ENCODE data around the gene COL5A2.

The COL5A2 gene

GRCh38 chr2:189144700-189145211 is 34.8 kb downstream of the COL5A2 start:
- no peaks in the 10 kb centered on the region for H3K27me3 ChIP-seq (ENCODE audit: control insufficient read depth, insufficient read depth, low read length)
- no peak overlapping the region for H3K27ac ChIP-seq (ENCODE audit: low read length)
- H3K4me1 ChIP-seq (ENCODE audit: control insufficient read depth, low read depth, low read length), result no peaks in the 10 kb centered on the region
- no peak overlapping the region for H3K4me3 ChIP-seq (ENCODE audit: low read length)
- H3K9ac ChIP-seq (ENCODE audit: low read length), result no peak overlapping the region
- H3K36me3 ChIP-seq (ENCODE audit: control insufficient read depth, low read depth, low read length), result no peaks in the 10 kb centered on the region
- no peaks in the 10 kb centered on the region for H3K9me3 ChIP-seq (ENCODE audit: control insufficient read depth, low read depth, low read length)

GRCh38 chr2:189143925-189144324 is 35.6 kb downstream of the COL5A2 start:
- Histone ChIP-seq H3K36me3 (ENCODE audit: control insufficient read depth, low read depth, low read length) (no peaks in the 10 kb centered on the region), H3K4me1 (ENCODE audit: control insufficient read depth, low read depth, low read length) (no peaks in the 10 kb centered on the region), H3K4me3 (ENCODE audit: low read length) (no peak overlapping the region), H3K9me3 (ENCODE audit: control insufficient read depth, low read depth, low read length) (no peaks in the 10 kb centered on the region), H3K27me3 (ENCODE audit: control insufficient read depth, insufficient read depth, low read length) (no peaks in the 10 kb centered on the region), H3K27ac (ENCODE audit: low read length) (no peak overlapping the region), H3K9ac (ENCODE audit: low read length) (no peak overlapping the region)

GRCh38 chr2:189142893-189143759 is 36.4 kb downstream of the COL5A2 start:
- Histone ChIP-seq H3K27ac (ENCODE audit: low read length) (no peak overlapping the region), H3K4me1 (ENCODE audit: control insufficient read depth, low read depth, low read length) (no peaks in the 10 kb centered on the region), H3K4me3 (ENCODE audit: low read length) (no peak overlapping the region), H3K9ac (ENCODE audit: low read length) (no peak overlapping the region), H3K27me3 (ENCODE audit: control insufficient read depth, insufficient read depth, low read length) (no peaks in the 10 kb centered on the region), H3K36me3 (ENCODE audit: control insufficient read depth, low read depth, low read length) (no peaks in the 10 kb centered on the region), H3K9me3 (ENCODE audit: control insufficient read depth, low read depth, low read length) (no peaks in the 10 kb centered on the region)

- no peaks in the 10 kb centered on the region for H3K4me1 ChIP-seq (ENCODE audit: control insufficient read depth, low read depth, low read length)
- H3K4me3 ChIP-seq (ENCODE audit: low read length), result no peak overlapping the region
- no peaks in the 10 kb centered on the region for H3K9me3 ChIP-seq (ENCODE audit: control insufficient read depth, low read depth, low read length)
- no peak overlapping the region for H3K27ac ChIP-seq (ENCODE audit: low read length)
- H3K36me3 ChIP-seq (ENCODE audit: control insufficient read depth, low read depth, low read length), result no peaks in the 10 kb centered on the region
- H3K27me3 ChIP-seq (ENCODE audit: control insufficient read depth, insufficient read depth, low read length), result no peaks in the 10 kb centered on the region
- H3K9ac ChIP-seq (ENCODE audit: low read length), result no peak overlapping the region
Measured at GRCh38 chr2:189138800-189139199, 40.8 kb downstream of the COL5A2 start.

- Histone ChIP-seq H3K27me3 (ENCODE audit: control insufficient read depth, insufficient read depth, low read length) (no peaks in the 10 kb centered on the region), H3K27ac (ENCODE audit: low read length) (no peak overlapping the region), H3K9ac (ENCODE audit: low read length) (no peak overlapping the region)
Measured at GRCh38 chr2:189137519-189137918, 42.0 kb downstream of the COL5A2 start.

GRCh38 chr2:189134485-189134884 is 45.1 kb downstream of the COL5A2 start:
- Histone ChIP-seq H3K4me1 (ENCODE audit: control insufficient read depth, low read depth, low read length) (no peaks in the 10 kb centered on the region), H3K36me3 (ENCODE audit: control insufficient read depth, low read depth, low read length) (no peaks in the 10 kb centered on the region), H3K4me3 (ENCODE audit: low read length) (no peak overlapping the region), H3K27ac (ENCODE audit: low read length) (no peak overlapping the region), H3K9me3 (ENCODE audit: control insufficient read depth, low read depth, low read length) (no peaks in the 10 kb centered on the region), H3K27me3 (ENCODE audit: control insufficient read depth, insufficient read depth, low read length) (no peaks in the 10 kb centered on the region), H3K9ac (ENCODE audit: low read length) (no peak overlapping the region)

More at GRCh38 chr2:189137519-189137918, 42.0 kb downstream of the COL5A2 start:
- H3K4me3 ChIP-seq (ENCODE audit: low read length), result no peak overlapping the region
- no peaks in the 10 kb centered on the region for H3K4me1 ChIP-seq (ENCODE audit: control insufficient read depth, low read depth, low read length)
- H3K36me3 ChIP-seq (ENCODE audit: control insufficient read depth, low read depth, low read length), result no peaks in the 10 kb centered on the region
- H3K9me3 ChIP-seq (ENCODE audit: control insufficient read depth, low read depth, low read length), result no peaks in the 10 kb centered on the region

GRCh38 chr2:189131991-189132390 is 47.6 kb downstream of the COL5A2 start:
- Histone ChIP-seq H3K9me3 (ENCODE audit: control insufficient read depth, low read depth, low read length) (no peaks in the 10 kb centered on the region), H3K27ac (ENCODE audit: low read length) (no peak overlapping the region), H3K27me3 (ENCODE audit: control insufficient read depth, insufficient read depth, low read length) (no peaks in the 10 kb centered on the region), H3K9ac (ENCODE audit: low read length) (no peak overlapping the region), H3K4me1 (ENCODE audit: control insufficient read depth, low read depth, low read length) (no peaks in the 10 kb centered on the region), H3K4me3 (ENCODE audit: low read length) (no peak overlapping the region), H3K36me3 (ENCODE audit: control insufficient read depth, low read depth, low read length) (no peaks in the 10 kb centered on the region)

- no peaks in the 10 kb centered on the region for H3K9me3 ChIP-seq (ENCODE audit: control insufficient read depth, low read depth, low read length)
- no peak overlapping the region for H3K9ac ChIP-seq (ENCODE audit: low read length)
- H3K4me3 ChIP-seq (ENCODE audit: low read length), result no peak overlapping the region
- no peaks in the 10 kb centered on the region for H3K4me1 ChIP-seq (ENCODE audit: control insufficient read depth, low read depth, low read length)
- no peak overlapping the region for H3K27ac ChIP-seq (ENCODE audit: low read length)
- no peaks in the 10 kb centered on the region for H3K27me3 ChIP-seq (ENCODE audit: control insufficient read depth, insufficient read depth, low read length)
- H3K36me3 ChIP-seq (ENCODE audit: control insufficient read depth, low read depth, low read length), result no peaks in the 10 kb centered on the region
Measured at GRCh38 chr2:189129971-189130370, 49.6 kb downstream of the COL5A2 start.

GRCh38 chr2:189128970-189129369 is 50.6 kb downstream of the COL5A2 start:
- H3K27ac ChIP-seq (ENCODE audit: low read length), result no peak overlapping the region
- no peaks in the 10 kb centered on the region for H3K36me3 ChIP-seq (ENCODE audit: control insufficient read depth, low read depth, low read length)
- no peaks in the 10 kb centered on the region for H3K4me1 ChIP-seq (ENCODE audit: control insufficient read depth, low read depth, low read length)
- H3K9ac ChIP-seq (ENCODE audit: low read length), result no peak overlapping the region
- no peak overlapping the region for H3K4me3 ChIP-seq (ENCODE audit: low read length)
- no peaks in the 10 kb centered on the region for H3K27me3 ChIP-seq (ENCODE audit: control insufficient read depth, insufficient read depth, low read length)
- no peaks in the 10 kb centered on the region for H3K9me3 ChIP-seq (ENCODE audit: control insufficient read depth, low read depth, low read length)

- Histone ChIP-seq H3K27ac (ENCODE audit: low read length) (no peak overlapping the region), H3K4me1 (ENCODE audit: control insufficient read depth, low read depth, low read length) (no peaks in the 10 kb centered on the region), H3K36me3 (ENCODE audit: control insufficient read depth, low read depth, low read length) (no peaks in the 10 kb centered on the region), H3K9me3 (ENCODE audit: control insufficient read depth, low read depth, low read length) (no peaks in the 10 kb centered on the region), H3K27me3 (ENCODE audit: control insufficient read depth, insufficient read depth, low read length) (no peaks in the 10 kb centered on the region), H3K9ac (ENCODE audit: low read length) (no peak overlapping the region), H3K4me3 (ENCODE audit: low read length) (no peak overlapping the region)
Measured at GRCh38 chr2:189127756-189128155, 51.8 kb downstream of the COL5A2 start.

GRCh38 chr2:189125195-189125594 is 54.4 kb downstream of the COL5A2 start:
- H3K36me3 ChIP-seq (ENCODE audit: control insufficient read depth, low read depth, low read length), result no peaks in the 10 kb centered on the region
- no peak overlapping the region for H3K4me3 ChIP-seq (ENCODE audit: low read length)
- H3K9ac ChIP-seq (ENCODE audit: low read length), result no peak overlapping the region
- H3K27ac ChIP-seq (ENCODE audit: low read length), result no peak overlapping the region
- H3K27me3 ChIP-seq (ENCODE audit: control insufficient read depth, insufficient read depth, low read length), result no peaks in the 10 kb centered on the region
- no peaks in the 10 kb centered on the region for H3K9me3 ChIP-seq (ENCODE audit: control insufficient read depth, low read depth, low read length)
- no peaks in the 10 kb centered on the region for H3K4me1 ChIP-seq (ENCODE audit: control insufficient read depth, low read depth, low read length)

- H3K9ac ChIP-seq (ENCODE audit: low read length), result no peak overlapping the region
- H3K27me3 ChIP-seq (ENCODE audit: control insufficient read depth, insufficient read depth, low read length), result no peaks in the 10 kb centered on the region
- H3K36me3 ChIP-seq (ENCODE audit: control insufficient read depth, low read depth, low read length), result no peaks in the 10 kb centered on the region
- no peak overlapping the region for H3K4me3 ChIP-seq (ENCODE audit: low read length)
- H3K4me1 ChIP-seq (ENCODE audit: control insufficient read depth, low read depth, low read length), result no peaks in the 10 kb centered on the region
- no peak overlapping the region for H3K27ac ChIP-seq (ENCODE audit: low read length)
- H3K9me3 ChIP-seq (ENCODE audit: control insufficient read depth, low read depth, low read length), result no peaks in the 10 kb centered on the region
Measured at GRCh38 chr2:189124175-189124574, 55.4 kb downstream of the COL5A2 start.
